Activated CD4-positive, alpha-beta T cell treated with anti-CD3 and anti-CD28 coated beads for 24 hours (primary cell): ENCODE data around the gene HOXD13.
A peak's percentile ranks its signal among the peaks of the same experiment; 100 is the strongest.

Experiments used
- DNase-seq, 2 donors: peaks; one replicate each; pipeline ENCODE4 v3.0.0-alpha.2; 2020; ENCODE audit warnings: low read depth in 2 of 2

The HOXD13 gene

DNA sequence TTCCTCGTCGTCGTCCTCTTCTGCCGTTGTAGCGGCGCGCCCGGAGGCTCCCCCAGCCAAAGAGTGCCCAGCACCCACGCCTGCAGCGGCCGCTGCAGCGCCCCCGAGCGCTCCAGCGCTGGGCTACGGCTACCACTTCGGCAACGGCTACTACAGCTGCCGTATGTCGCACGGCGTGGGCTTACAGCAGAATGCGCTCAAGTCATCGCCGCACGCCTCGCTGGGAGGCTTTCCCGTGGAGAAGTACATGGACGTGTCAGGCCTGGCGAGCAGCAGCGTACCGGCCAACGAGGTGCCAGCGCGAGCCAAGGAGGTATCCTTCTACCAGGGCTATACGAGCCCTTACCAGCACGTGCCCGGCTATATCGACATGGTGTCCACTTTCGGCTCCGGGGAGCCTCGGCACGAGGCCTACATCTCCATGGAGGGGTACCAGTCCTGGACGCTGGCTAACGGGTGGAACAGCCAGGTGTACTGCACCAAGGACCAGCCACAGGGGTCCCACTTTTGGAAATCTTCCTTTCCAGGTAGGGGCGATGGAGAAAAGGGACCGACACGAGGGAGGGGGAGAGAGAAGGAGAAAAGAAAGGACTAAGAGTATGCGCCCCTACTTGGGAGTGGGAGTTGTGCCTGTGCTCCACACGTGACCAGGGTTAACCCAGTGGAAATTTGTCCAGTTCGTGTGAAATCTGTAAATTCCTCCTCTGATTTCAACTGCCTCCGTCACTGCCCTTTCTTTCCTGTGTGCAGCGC, 800 bp downstream of the HOXD13 start:
- DNase-seq: no peak

DNA sequence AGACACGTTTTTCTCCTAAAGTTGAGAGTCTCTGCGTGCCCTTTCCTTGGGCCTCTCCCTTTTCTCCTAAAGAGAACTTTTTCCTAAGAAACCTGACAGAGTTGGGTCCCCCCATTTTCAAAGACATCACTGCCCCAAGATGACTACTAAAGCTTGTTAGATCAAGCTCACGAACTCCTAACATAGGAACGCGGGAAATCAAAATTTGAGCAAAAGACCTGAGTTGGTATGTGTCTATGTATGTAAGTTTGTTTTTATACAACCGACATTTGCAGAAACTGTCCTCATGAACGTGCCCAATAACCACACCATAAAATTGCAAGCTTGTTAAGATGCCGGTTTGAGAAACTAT, 1.4 kb downstream of the HOXD13 start:
- DNase-seq: no peak

DNA sequence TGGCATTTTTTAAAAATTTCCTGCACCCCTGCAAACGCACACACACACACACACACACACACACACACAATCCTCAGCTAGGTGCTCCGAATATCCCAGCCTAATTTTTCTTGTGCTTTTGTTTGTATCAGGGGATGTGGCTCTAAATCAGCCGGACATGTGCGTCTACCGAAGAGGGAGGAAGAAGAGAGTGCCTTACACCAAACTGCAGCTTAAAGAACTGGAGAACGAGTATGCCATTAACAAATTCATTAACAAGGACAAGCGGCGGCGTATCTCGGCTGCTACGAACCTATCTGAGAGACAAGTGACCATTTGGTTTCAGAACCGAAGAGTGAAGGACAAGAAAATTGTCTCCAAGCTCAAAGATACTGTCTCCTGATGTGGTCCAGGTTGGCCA, 1.8 kb downstream of the HOXD13 start:
- DNase-seq: no peak

DNA sequence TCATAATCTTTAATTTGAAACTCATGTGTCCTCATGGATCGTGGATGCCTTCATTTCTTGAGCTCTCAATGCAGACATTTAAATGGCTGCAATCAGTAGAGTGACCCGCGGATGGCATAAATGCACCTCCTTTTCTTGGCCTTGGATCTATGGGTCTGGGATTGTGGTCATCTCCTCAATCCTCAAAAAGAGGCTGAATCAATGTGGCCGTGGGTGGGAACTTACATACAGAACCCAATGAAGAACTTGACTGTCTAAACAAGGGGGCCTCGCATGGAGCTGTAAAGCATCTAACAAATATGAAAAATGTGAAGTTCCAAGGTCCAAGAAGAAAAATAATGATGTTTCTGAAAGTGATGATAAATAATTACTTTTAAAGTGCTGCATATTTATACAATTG, 2.9 kb downstream of the HOXD13 start:
- DNase-seq: no peak

DNA sequence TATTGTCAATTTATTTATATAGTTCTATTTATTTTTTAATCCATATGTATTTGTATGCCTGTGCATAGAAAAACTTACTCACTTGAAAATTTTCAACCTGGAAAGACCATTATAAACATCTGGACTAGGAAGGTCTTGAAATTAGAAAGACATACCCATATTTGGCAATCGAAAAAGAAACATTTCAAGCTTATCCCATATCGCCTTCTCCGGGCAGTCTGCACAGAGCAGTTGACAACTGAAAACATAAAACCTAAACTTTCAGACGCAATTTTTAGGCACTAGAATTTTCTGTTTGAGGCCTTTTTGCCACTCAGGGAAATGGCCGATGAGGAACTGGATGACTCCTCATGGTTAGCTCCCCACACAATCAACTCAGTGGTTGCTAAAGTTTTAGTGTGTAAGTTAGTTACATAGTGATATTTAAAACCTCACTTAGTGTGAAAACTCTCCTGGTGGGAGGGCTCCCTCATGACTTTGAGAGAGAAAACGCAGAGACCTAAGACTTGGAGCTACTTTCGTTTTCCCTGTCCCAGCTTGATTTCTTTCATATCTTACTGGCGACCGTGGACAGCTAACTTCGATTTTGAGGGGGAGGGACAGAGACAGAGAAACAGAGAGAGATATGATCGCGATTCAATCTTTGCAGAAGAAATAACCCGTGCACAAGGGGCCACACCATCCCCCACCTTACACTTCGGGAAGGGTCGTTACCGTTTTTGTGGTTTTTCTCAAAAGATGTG, 3.9 kb downstream of the HOXD13 start:
- no peak for DNase-seq

DNA sequence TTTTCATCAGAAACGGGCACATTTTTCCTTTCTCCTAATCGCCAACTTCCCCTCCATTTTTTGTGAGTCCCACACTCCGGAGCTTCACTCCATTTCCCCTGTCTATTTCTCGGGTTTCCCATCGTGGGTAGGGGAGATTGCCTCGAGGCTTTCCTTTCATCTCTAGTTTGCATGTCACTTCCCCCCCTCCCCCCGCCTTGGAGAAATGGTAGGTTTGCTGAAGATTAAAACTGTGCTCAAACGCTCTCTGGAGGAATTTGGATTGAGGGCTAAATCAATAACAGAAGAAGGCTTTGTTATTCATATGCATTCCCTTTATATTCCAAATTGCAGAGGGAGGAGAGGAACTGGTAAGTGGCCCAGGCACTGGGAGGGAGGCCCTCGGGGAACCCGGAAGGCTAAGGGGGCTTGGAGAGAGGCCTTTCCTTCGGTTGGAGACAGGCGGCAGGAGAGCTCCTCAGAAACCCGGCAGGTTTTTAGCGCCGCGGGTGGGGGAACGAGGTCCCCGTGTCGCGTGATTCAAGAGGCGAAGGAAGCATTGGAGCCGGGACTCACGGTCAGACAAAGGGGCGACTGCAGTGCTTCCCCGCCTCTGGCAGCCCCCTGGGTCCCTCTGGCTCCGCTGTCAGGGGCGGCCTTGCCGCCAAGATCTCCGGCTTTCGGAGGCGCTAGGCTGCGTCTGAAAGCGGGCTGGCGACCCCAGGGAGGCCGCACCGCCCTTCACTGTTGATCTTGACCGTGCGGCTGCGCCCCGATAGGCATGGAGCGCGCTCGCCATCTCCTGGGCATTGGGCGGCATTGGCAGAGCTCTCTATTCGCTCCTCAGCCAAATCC, 4.7 kb downstream of the HOXD13 start:
- DNase-seq: peak in 1 of 2 donors; percentile 31

GRCh38 chr2:176097820-176098365, 5.4 kb downstream of the HOXD13 start:
- DNase-seq: no peak

- DNase-seq: no peak
These were observed 6.0 kb downstream of the HOXD13 start for GRCh38 chr2:176098366-176099158.

DNA sequence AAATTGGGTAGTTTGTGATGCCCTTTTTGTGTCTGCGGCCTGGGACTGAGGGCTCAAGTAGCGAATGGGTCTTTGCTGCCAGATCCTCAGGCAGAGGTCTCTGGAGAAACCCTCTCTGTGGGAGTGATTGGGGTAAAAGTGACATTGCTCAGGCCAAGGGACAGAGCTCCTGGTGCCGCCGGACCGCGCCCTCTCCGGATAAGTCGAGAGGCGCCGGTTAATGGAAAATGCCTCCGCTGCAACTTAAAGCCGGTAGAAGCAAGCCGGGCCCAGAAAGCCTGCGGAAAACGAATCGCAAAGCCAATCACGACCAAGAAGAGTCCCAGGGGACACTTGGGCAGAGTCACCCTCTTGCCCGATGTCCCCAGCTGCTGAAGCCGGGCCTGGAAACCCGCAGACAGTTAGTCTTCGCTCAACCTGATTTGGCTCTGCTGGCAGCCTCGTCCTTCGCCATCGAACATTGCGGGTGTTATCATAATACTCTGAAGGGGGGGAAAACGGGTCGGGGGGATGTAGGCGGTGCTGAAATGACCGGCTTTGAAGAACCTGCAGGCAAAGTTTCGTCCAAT, 6.7 kb downstream of the HOXD13 start:
- no peak for DNase-seq

DNA sequence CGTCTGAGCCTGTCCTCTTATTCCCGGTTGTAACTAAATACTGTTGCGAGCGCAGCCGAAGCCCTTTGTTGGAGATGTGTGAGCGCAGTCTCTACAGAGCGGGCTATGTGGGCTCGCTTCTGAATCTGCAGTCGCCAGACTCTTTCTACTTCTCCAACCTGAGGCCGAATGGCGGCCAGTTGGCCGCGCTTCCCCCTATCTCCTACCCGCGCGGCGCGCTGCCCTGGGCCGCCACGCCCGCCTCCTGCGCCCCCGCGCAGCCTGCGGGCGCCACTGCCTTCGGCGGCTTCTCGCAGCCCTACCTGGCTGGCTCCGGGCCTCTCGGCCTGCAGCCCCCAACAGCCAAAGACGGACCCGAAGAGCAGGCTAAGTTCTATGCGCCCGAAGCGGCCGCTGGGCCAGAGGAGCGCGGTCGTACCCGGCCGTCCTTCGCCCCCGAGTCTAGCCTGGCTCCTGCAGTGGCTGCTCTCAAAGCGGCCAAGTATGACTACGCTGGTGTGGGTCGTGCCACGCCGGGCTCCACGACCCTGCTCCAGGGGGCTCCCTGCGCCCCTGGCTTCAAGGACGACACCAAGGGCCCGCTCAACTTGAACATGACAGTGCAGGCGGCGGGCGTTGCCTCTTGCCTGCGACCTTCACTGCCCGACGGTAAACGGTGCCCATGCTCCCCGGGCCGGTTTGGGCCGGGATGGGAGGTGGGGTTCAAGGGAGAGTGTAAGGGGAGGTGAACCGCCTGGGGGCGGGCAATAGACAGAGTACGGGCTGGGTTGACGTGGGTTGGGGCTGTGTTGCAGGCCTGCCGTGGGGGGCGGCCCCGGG, 7.4 kb downstream of the HOXD13 start, which contains the start of gene HOXD12:
TSS of gene HOXD12 (plus strand) at position 68 of the 819 bp plus-strand sequence. CDS start at position 75, 7 bp downstream.
- no peak for DNase-seq

- DNase-seq: no peak
These were observed 8.1 kb downstream of the HOXD13 start for GRCh38 chr2:176100547-176101140.

DNA sequence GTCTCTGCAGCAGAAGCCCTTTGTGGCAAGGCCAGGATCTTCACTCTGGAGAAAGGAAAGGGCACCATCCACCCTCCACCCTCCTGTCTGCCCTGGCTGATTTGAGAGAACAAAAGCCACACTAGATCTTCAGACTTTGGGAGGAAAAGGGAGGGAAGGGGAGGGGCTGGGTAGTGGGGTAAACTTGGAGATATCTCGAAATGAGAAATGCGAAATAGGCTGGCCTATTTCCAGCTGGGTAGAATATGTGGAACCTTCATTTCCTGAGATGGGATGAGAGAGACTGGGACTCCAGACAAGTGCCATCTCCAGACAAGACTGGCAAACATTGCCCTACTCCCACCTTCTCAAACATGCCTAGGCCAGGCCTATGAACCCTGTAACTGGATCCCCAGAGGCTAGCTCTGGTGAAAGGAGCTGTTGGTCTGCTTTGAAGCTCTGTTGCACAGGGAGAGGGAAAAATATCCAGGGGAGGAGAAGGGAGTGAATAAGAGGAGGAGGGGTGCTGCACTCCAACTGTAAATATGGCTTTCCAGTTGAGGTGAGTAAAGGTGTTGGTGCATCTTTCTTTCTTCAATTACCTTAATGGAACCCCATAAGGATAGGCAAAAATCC, 8.8 kb downstream of the HOXD13 start:
- no peak for DNase-seq

GRCh38 chr2:176101842-176102241, 9.3 kb downstream of the HOXD13 start:
- DNase-seq: no peak

GRCh38 chr2:176102309-176102866, 9.9 kb downstream of the HOXD13 start:
- no peak for DNase-seq

- DNase-seq: no peak
These were observed 10.7 kb downstream of the HOXD13 start for GRCh38 chr2:176103194-176103593.

GRCh38 chr2:176103742-176104315, 11.3 kb downstream of the HOXD13 start:
- no peak for DNase-seq

DNA sequence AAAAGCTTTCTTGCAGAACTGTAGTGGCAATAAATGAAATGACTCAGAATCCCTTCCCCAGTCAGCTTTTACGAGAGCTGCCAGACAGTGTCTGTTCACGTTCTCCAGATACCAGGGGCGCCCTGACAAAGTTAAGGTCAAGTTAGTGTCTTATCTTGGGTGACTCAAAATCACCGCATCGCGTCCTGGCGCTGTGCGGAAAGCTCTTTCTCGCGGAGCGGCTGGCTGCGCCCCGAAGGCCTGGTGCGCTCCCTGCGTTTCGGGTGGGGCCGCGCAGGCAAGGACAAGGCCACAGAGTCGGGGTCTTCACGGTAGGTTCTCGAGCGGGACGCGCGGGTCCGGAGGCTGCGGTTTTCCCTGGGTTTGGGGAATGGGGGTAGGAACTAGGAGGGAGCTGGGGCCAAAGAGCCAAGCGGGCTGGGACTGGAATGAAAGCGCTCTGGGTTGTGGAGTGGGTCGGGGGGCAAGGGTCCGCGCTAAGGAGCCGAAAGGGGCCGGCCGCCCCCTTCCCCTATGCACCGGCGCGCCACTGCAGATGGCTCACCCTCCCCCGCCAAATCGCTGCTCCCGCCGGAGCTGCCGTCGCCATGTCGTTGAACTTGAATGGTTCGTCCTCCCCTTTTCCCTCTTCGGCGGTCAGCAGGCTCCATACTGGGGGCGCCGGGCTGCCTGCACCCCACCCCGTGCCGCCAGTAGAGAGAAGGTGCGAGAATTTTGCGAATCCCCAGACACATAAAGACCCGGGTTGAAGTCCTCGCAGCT, 12.0 kb downstream of the HOXD13 start:
- DNase-seq: no peak
